Vagina (tissue), 2 donors: ENCODE results near the gene DAB2IP. TPM values are rescaled to one million over a fixed set of nuclear protein-coding genes. Genes with fewer than 3 reads are reported as not detected.

Experiments
- DNase-seq, 2 donors: peaks; one replicate each; pipeline ENCODE4 v3.0.0-alpha.2; 2017; ENCODE audit errors: extremely low spot score in 2 of 2
- H3K27ac ChIP-seq: fragments of 200-600 bp; sonication (generic); one replicate; pipeline ENCODE4 v1.5.1; 2019
- H3K27me3 ChIP-seq: fragments of 200-600 bp; sonication (generic); one replicate; pipeline ENCODE4 v1.5.1; 2019
- H3K36me3 ChIP-seq, 2 donors: fragments of 200-600 bp; sonication (generic); one replicate each; pipeline ENCODE4 v1.5.1; 2017 to 2019
- H3K4me1 ChIP-seq: fragments of 200-600 bp; sonication (generic); one replicate; pipeline ENCODE4 v1.5.1; 2019
- H3K4me3 ChIP-seq, 2 donors: fragments of 200-600 bp; sonication (generic); 1 replicate in 1 of 2; 2 replicates in 1 of 2; pipeline ENCODE4 v1.5.1; 2016 to 2019
- H3K9me3 ChIP-seq: fragments of 200-600 bp; sonication (generic); one replicate; pipeline ENCODE4 v1.5.1; 2019
- POLR2A ChIP-seq, 2 donors: fragments of 450-650 bp; IDR thresholded peaks; one replicate each; pipeline ENCODE4 v1.6.1; 2017; ENCODE audit warnings: antibody characterized with exemption in 2 of 2, mild to moderate bottlenecking in 2 of 2, moderate library complexity in 2 of 2
- POLR2AphosphoS5 ChIP-seq, 2 donors: sonication (generic); formaldehyde crosslinking; IDR thresholded peaks; one replicate each; pipeline ENCODE4 v1.9.0; 2017; ENCODE audit warnings: antibody characterized with exemption in 2 of 2, mild to moderate bottlenecking in 2 of 2, low read depth in 1 of 2; ENCODE audit not compliant: insufficient read depth in 1 of 2
- intact Hi-C: fragments of 100-400 bp; cut with DNase I; formaldehyde crosslinking; loops from one replicate; pipeline ENCODE4 v1.15.1; 2023
- total RNA-seq: library from RNA; depleted of rRNA; stranded (reverse); fragments of >200 nt; gene quantifications from one replicate; pipeline ENCODE4 v1.2.3, GENCODE V29; 2016
- TF ChIP-seq, protein P1 (sequence below), 3 experiments: fragments of 450-650 bp in 2 of 3; fragments of 200-600 bp in 1 of 3; sonication (generic) in 1 of 3; IDR thresholded peaks; one replicate each; pipeline ENCODE4 v1.5.1; 2017 to 2019; ENCODE audit warnings: antibody characterized with exemption in 3 of 3, mild to moderate bottlenecking in 2 of 3, moderate library complexity in 2 of 3

The DAB2IP gene
- total RNA-seq, 1 donor from 2014 or later = 38.8 TPM

DNA sequence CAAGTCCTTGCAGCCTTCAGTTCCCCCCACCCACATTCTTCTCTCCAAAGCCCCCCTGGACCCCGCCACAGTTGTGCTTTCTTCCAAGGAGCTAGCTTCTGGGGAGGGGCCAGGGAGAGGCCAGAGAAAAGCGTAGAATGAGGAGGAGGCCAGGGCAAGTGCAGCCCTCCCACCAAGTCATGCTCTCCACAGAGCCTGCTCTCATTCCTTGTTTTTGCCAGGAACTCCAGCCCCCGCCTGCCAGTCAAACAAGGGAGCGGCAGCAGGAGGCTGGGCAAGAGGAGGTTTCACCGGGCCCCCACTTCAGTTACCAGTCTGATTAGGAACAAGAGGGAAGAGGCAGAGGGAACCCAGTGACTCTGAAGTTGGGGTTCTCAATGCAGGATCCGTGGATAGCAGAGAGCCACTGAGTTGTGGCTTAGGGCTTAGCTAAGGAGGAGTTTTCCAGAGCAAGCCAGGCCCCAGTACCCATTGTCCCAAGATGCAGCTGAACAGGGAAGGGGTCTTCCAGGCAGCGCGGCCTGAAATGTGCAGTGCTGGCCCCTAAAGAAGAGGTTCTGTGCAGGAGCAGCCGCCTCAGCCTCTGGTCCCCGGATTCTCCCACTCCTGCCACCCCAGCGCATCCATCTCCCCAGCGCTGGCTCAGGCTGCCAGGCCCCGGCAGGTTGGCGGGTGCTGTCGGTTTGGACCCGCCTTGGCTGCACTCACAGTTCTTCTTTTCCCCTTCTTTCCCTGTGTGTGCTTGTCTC is 120.6 kb downstream of the DAB2IP start:
- intact Hi-C loops = no loop called here
- Histone ChIP-seq H3K4me1 (no peaks in the 10 kb centered on the region), H3K27me3 (no peaks in the 10 kb centered on the region), H3K27ac (peak overlapping the region; percentile 58), H3K4me3 (no peak overlapping the region), H3K36me3 (peaks cover 0 to 78% of the 10 kb centered on the region in 2 donors), H3K9me3 (no peaks in the 10 kb centered on the region)
- TF ChIP-seq POLR2A (IDR thresholded peaks at IDR 0.05) (no peak), POLR2AphosphoS5 (IDR thresholded peaks at IDR 0.05; ENCODE audit: insufficient read depth in 1 of 2, low read depth in 1 of 2) (no peak)
- TF ChIP-seq, protein P1, sequence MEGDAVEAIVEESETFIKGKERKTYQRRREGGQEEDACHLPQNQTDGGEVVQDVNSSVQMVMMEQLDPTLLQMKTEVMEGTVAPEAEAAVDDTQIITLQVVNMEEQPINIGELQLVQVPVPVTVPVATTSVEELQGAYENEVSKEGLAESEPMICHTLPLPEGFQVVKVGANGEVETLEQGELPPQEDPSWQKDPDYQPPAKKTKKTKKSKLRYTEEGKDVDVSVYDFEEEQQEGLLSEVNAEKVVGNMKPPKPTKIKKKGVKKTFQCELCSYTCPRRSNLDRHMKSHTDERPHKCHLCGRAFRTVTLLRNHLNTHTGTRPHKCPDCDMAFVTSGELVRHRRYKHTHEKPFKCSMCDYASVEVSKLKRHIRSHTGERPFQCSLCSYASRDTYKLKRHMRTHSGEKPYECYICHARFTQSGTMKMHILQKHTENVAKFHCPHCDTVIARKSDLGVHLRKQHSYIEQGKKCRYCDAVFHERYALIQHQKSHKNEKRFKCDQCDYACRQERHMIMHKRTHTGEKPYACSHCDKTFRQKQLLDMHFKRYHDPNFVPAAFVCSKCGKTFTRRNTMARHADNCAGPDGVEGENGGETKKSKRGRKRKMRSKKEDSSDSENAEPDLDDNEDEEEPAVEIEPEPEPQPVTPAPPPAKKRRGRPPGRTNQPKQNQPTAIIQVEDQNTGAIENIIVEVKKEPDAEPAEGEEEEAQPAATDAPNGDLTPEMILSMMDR (IDR thresholded peaks at IDR 0.05) = no peak
- no peak for DNase-seq

DNA sequence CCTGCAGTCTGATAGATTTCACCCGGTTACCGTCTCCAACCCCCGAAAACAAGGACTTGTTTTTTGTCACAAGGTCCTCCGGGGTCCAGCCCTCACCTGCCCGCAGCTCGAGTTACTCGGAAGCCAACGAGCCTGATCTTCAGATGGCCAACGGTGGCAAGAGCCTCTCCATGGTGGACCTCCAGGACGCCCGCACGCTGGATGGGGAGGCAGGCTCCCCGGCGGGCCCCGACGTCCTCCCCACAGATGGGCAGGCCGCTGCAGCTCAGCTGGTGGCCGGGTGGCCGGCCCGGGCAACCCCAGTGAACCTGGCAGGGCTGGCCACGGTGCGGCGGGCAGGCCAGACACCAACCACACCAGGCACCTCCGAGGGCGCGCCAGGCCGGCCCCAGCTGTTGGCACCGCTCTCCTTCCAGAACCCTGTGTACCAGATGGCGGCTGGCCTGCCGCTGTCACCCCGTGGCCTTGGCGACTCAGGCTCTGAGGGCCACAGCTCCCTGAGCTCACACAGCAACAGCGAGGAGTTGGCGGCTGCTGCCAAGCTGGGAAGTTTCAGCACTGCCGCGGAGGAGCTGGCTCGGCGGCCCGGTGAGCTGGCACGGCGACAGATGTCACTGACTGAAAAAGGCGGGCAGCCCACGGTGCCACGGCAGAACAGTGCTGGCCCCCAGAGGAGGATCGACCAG is 121.3 kb downstream of the DAB2IP start:
- intact Hi-C loops = no loop called here
- Histone ChIP-seq H3K27ac (no peak overlapping the region), H3K4me1 (no peaks in the 10 kb centered on the region), H3K36me3 (peaks cover 0 to 79% of the 10 kb centered on the region in 2 donors), H3K9me3 (no peaks in the 10 kb centered on the region), H3K4me3 (no peak overlapping the region), H3K27me3 (no peaks in the 10 kb centered on the region)
- no peak for DNase-seq
- no peak for TF ChIP-seq POLR2A (IDR thresholded peaks at IDR 0.05)
- TF ChIP-seq POLR2AphosphoS5 (IDR thresholded peaks at IDR 0.05; ENCODE audit: insufficient read depth in 1 of 2, low read depth in 1 of 2) = no peak
- TF ChIP-seq, protein P1 (IDR thresholded peaks at IDR 0.05) = no peak

DNA sequence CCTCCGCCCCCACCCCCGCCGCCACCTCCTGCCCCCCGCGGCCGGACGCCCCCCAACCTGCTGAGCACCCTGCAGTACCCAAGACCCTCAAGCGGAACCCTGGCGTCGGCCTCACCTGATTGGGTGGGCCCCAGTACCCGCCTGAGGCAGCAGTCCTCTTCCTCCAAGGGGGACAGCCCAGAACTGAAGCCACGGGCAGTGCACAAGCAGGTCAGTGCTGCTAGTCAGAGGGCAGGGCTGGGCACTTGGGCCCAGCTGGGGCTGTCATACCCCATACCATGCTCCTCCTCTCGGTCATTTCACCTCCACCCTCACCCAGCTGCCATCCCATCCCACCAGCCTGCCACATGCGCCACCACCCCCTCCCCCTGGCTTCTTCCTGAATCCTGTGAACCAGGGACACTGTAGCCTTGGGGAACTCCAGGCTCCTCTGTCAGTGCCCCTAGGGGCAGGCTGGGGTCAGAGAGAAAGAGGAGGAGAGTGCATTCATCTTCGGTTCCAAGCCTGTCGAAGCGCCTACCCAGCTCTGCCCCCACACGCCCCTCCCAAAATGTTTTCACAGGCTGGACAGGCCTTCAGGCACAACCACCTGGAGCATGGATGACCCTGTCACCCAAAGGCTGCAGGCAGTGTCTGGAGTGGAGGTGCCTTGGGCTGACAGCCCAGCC is 122.0 kb downstream of the DAB2IP start:
- intact Hi-C loops = no loop called here
- no peak overlapping the region for H3K27ac ChIP-seq
- H3K4me3 ChIP-seq = no peak overlapping the region
- H3K36me3 ChIP-seq = peaks cover 0 to 80% of the 10 kb centered on the region in 2 donors
- TF ChIP-seq POLR2AphosphoS5 (IDR thresholded peaks at IDR 0.05; ENCODE audit: insufficient read depth in 1 of 2, low read depth in 1 of 2) (no peak), POLR2A (IDR thresholded peaks at IDR 0.05) (no peak)
- TF ChIP-seq, protein P1 (IDR thresholded peaks at IDR 0.05) = no peak
- H3K27me3 ChIP-seq = no peaks in the 10 kb centered on the region
- no peak for DNase-seq
- H3K9me3 ChIP-seq = no peaks in the 10 kb centered on the region
- H3K4me1 ChIP-seq = no peaks in the 10 kb centered on the region

DNA sequence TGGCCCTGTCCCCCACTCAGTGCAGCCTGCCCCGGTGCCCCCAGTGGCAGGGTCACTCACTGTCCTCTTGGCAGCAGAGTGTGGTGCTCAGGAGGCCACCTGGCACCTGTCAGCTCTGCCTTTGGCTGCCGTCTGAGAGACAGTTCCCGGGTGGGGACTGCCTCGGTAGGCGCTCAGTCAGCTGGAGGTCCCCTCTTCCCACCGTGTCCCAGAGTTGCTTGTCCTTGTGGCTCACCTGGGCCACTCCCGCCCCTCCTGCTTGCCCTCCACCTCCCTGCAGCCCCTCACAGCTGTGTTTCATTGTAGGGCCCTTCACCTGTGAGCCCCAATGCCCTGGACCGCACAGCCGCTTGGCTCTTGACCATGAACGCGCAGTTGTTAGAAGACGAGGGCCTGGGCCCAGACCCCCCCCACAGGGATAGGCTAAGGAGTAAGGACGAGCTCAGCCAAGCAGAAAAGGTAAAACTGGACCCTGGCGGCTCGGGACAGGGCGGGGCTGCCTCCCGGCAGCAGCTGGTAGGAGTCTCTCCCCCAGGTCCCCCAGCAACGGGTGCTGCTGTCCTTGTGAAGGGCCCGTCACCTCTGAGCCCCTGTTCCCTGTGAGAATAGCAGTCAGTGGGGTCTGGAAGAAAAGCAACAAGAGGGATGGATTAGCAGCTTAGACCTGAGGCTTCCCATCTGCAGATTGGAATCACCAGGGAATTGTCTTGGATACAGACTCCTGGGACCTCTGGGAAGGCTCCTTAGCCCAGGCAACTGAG is 122.7 kb downstream of the DAB2IP start:
- no peaks in the 10 kb centered on the region for H3K4me1 ChIP-seq
- intact Hi-C loops = no loop called here
- TF ChIP-seq, protein P1 (IDR thresholded peaks at IDR 0.05) = no peak
- TF ChIP-seq POLR2A (IDR thresholded peaks at IDR 0.05) = no peak
- no peak for TF ChIP-seq POLR2AphosphoS5 (IDR thresholded peaks at IDR 0.05; ENCODE audit: insufficient read depth in 1 of 2, low read depth in 1 of 2)
- H3K36me3 ChIP-seq = peaks cover 0 to 73% of the 10 kb centered on the region in 2 donors
- H3K9me3 ChIP-seq = no peaks in the 10 kb centered on the region
- DNase-seq = no peak
- H3K27ac ChIP-seq = no peak overlapping the region
- no peak overlapping the region for H3K4me3 ChIP-seq
- H3K27me3 ChIP-seq = no peaks in the 10 kb centered on the region
